ENCODE data around the gene PP2D1.
"Not testable (repeated sequence)": the region's sequence is repeated elsewhere in the genome, so short reads cannot be mapped to it uniquely, and the experiment has no call there.

The PP2D1 gene

GRCh38 chr3:20039765-20040547 lies 27.9 kb upstream of the PP2D1 start, which contains the start of gene KAT2B:
Gene KAT2B, plus strand, starts transcription at chr3:20040446. Its CDS starts 32 bp downstream, at chr3:20040478.
- peak; percentile 69 to 89 (median 79) for DNase-seq

- no peak for DNase-seq
These were observed 27.4 kb upstream of the PP2D1 start for GRCh38 chr3:20039466-20039764.

DNA sequence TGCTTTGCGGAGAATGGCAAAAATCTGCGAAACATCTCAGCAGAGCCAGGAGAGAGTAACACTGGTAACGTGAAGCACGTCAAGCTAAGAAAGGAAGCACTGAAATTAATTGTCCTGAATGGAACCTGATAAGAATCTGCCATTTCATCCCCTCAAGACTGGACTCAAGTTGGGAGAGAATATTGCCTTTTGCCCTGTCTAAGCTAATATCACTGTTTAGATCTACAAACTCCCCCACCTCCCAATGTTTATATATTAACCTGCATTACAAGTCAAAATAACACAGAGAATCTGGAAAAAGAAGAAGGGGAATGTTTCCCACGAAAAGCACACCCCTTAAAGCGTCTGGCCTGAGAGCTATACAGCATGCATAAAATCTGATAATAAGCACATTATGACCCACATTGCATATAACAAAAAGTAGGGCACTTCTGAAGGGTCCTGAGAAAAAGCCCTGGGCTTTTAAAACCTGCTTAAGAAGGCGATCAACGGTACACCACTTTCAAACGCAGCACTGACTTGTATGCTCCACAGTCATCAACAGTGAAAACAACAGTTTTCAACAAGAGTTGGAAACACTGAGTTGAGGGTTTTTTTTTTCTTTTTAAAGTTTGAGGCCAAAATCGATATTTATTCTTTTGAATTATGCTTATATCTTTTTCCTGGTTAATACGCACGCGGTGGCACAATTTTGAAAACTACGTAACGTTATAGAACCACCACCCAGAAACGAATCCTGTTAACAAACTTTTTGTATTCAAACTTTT lies 26.8 kb upstream of the PP2D1 start:
- DNase-seq, result peak in 1 of 5 experiments; percentile 12

DNA sequence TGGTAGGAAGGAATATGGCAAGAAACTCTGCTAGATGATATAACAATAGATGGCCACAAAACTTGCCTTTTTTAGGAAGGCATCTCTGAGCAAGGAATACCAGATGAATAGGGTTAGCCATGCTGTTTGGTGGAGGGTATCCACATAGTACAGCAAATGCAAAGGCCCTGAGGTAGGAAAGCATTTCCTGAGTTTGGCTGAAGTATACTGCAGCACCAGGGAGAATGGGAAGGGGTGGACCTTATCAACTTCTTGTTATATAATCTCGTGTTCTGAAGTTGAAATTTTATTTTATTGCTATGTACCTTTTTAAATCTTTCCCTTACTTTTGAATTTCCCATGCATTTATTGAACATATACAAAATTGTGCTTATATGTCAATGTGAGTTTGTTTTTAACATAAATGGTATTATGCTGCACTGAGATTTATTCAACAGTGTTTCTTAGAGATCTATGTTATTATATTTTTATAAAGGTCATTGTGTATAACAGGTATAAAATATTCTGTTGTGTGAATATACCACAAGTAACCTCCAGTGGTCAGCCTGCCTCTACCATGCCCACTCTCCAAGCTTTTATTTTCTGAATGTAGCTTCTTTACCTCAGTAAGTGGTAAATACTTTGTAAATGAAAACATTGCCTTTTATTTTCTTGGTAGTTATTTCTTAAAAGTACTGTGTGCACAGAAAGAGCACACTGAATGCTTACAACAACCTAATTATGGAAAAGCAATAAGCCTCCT lies 25.4 kb upstream of the PP2D1 start:
- DNase-seq, result no peak

DNA sequence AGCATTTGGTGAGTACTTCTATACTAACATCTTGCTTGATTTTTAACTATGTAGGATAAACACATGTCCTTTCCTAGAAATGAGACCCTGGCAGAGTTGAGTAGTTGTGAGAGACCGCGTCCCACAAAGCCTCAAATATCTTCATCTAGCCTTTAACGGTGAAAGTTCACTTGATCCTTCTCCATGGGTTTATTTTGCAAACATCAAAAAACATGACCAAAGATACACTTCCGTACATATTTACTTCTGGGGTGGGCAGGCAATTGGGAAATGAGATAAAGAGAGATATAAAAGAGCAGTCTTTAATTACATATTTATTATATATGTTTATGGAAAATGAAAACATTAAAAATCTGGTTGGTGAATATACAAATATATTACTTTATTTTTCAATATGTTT lies 23.0 kb upstream of the PP2D1 start:
- DNase-seq, result no peak

GRCh38 chr3:20031939-20032338 lies 19.9 kb upstream of the PP2D1 start:
- not testable (repeated sequence) for DNase-seq

DNA sequence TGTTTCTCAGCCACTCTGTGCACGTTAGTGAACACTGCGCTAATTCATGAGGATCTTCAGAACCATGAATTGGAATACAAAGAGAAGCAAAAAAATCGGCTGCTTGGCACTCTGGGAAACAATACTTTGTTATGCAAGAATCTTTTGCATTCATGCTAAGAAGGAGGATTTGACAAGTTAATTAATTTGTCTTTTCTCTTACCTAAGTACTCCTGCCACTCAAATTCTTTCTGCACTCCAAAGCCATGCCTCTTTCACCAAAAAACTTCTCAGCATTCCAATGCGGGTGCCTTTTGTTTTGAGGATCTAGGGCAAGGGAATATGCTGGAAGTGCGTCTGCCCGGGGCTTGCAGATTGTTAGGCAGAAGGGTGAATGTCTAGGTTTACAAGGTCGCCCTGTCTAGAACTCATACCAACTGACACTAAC lies 16.9 kb upstream of the PP2D1 start:
- no peak for DNase-seq

DNA sequence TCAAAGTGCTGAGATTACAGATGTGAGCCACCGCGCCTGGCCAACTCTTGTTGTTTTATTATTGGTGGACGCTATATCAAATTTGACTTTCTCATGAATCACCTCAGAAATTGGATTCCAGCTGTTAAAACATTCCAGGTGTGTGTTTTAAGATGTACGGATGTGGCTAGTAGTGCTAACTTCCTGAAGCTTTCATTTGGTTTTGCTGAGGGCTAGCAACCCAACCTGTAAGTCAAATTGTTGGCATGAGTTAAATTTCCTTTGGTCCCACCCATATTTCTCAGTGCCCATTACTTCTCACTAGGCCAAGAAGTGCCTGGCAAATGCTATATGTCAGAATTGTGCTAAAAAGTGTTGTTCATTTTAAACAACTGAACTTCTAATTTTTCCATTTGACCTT lies 15.1 kb upstream of the PP2D1 start:
- no peak for DNase-seq

DNA sequence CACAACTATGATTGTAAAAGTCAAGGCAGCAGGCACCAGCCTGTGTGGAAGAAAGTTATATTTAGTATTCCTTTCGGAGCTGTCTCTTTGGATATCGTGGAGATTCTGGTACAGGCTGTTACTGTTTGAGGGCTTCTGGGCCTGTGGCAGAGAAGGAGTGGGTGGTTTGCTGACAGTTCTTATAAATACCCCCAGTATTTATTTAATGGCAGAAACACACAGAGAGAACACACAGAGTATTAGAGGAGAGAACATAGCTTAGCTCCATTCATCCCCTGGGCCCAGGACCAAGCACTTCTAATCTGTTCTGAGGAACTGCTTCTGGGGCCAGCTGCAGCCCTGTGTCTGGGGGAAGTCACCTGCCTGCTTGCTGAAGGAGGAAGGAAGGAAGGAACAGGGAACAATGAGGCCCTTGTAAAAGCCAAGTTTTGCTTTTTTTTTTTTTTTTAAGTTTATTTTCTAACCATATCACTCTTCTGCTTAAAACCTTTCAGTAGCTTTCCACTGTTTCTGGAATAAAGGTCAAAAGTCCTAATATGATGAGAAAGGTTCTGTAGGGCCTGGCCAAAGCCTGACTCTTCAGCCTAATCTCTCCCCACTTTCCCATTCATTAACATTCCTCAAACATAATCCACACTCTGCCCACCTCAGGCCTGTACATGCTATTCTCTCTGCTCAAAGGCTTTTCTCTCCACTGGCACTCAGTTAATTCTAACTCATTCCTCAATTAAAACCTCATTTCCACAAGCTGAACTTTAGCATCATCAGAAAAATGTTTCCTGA lies 11.8 kb upstream of the PP2D1 start:
- no peak for DNase-seq

- DNase-seq, result no peak
These were observed 11.0 kb upstream of the PP2D1 start for GRCh38 chr3:20022954-20023622.

GRCh38 chr3:20016076-20016475 lies 4.0 kb upstream of the PP2D1 start:
- DNase-seq, result not testable (repeated sequence)

DNA sequence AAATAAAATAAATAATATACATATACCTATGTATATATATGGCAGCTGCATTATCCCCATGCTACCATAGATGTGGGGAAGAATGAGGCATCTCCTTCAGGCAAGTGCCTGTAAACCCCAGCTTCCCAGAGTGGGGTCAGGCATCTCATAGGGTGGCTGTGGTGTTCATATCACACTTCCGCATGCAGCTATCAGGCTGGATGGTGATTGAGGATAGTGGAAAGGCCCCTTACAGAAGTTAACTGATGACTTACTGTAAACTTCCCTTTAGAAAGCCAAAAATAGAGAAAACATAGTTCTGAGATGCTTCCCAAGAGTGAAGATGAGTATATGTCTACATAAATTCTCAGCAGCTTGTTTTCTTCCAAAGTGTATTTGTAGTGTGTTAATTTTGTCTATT lies 3.5 kb upstream of the PP2D1 start:
- DNase-seq, result no peak

DNA sequence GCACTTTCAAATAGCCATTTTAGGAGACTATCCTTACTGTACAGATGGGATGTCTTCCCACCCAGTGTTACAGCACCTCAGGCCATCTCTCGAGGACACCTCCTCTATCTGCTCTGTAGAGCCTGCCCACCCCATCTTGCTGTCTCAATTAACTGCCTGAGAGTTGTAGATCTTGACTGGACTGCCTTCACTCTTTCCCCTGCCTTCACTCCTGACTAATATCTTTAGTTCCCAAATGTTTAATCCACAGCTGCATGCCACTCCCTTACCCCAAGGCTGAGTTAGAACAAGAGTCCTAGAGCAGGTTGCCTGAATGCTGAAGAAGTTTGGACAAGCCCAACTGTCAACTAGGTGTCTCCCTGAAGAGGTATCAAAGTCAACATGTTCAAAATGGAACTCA lies 1.3 kb upstream of the PP2D1 start:
- DNase-seq, result no peak

DNA sequence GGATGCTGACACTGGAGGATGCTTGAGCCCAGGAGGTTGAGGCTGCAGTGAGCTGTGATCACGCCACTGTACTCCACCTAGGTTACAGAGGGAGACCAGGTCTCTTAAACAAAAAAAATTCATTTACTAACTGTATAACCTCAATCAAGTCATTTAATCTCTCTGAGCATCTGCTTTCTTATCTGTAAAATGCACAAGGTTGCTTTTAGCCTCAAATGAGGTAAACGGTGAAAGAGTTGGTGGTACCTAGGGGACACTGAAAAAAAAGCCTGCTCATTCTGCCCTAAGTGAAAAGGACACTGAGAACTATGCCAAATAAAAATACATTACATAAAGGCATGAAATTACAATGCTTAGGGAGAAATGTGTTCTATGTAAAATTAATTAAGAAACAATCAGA lies 3.4 kb downstream of the PP2D1 start:
- no peak for DNase-seq

DNA sequence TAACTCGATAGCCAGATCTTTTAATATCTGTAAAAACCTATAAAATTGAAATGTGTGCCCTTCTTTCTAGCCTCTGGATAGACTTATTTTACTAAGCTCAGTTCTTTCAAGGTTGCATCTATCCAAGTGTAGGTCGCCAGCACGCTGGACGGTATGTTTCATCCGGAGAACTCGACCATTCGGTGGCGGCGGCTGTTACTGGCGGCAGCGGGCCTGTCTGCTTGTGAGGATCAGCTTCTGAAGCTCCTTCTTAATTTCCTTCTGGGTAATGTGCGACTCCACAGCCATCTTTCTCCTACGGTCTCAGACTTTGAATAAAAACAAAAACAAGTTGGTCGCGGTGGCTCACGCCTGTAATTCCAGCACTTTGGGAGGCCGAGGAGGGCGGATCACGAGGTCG lies 4.1 kb downstream of the PP2D1 start:
- no peak for DNase-seq

DNA sequence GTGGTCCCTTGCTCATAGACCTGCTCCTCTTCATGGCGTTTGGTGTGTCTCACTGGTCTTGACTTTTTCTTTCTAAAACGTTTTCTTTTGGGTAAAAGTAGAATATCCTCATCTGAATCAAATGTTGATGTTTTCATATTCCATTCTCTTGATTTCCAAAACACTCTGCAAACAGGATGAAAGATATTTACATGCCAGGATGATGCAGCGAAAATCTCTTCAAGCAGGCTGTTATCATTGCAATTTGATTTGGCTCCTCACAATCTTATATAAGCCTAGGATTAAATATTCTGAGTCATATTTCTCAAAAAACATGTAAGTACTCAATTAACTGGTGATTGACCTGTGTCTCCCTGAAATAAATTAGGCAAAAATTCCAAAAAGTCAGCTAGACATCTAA lies 10.1 kb downstream of the PP2D1 start:
- no peak for DNase-seq

GRCh38 chr3:19997502-19997901 lies 14.6 kb downstream of the PP2D1 start:
- no peak for DNase-seq

DNA sequence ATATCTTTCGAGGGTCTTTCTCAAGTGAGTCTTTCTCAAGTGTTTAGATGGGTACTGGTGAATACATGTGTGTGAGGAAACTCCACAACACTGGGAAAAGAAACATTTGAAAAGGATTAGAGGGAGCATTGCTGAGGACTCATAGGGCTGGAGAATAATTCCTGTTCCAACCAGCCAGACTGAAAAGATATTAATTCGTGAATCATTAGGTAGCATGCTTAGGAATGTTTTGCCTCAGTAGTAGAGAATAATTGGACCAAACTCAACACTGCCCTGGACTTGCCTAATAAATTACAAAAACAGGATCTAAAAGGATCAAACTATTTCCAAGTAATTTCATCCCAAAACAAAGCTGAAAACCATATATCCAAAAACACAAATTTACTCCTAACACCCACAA lies 17.3 kb downstream of the PP2D1 start:
- DNase-seq, result no peak

GRCh38 chr3:19988904-19989303 lies 23.2 kb downstream of the PP2D1 start:
- DNase-seq, result not testable (repeated sequence)

- DNase-seq, result no peak
These were observed 40.0 kb downstream of the PP2D1 start for GRCh38 chr3:19972054-19972453.

DNA sequence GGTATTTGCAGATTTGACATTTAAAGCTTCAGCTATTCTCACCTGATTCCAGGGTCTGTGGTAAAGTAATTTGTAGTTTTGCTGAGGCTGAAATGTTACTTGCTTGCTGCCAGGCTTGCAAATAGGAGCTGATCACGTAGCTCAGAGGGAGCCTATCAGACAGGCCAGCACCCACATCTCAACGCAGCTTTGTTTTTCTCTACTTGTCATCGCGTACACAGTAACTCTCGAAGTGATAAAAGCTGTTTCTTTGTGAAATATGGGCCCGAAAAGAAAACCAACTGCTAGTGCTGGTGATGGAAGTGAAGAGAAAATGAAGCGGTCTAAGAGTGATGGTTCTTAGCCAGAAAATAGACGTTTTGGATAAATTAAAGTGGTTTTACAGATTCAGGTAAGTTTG lies 41.7 kb downstream of the PP2D1 start:
- no peak for DNase-seq

DNA sequence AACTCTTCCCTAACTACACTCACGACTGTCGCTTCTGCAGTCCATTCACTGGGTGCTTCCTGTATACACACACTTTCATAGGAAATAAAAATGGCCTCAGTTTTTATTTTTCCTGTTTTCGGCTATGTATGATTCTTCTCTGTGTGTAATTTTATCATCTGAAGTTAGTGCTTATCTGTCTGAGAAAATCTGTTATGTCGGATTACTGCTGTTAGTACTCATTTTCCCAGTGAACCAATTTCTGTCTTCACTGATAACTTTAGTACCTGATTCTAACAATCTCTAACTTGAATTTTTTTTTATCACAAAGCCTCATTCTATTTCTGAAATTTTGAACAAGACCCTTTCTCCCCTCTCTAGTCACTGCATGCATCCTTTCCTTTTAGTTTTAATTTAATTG lies 44.3 kb downstream of the PP2D1 start:
- DNase-seq, result no peak

All from T-helper 2 cell (primary cell).